ENCODE results near the gene KIAA0513. TPM values are rescaled to one million over a fixed set of nuclear protein-coding genes. Genes with fewer than 3 reads are reported as not detected.

The KIAA0513 gene
- 9.3 TPM for polyA plus RNA-seq (2013, experiment 1 of 2; ENCODE audit: insufficient read length)
- polyA plus RNA-seq (2013, experiment 2 of 2; ENCODE audit: insufficient read length) = 10.1 TPM

- DNase-seq = peak; percentile 93
These were observed at the start of gene KIAA0513 for GRCh38 chr16:85027349-85027957. Gene KIAA0513 (plus strand): TSS chr16:85027795. CDS start chr16:85067072, 39,277 bp downstream.

DNA sequence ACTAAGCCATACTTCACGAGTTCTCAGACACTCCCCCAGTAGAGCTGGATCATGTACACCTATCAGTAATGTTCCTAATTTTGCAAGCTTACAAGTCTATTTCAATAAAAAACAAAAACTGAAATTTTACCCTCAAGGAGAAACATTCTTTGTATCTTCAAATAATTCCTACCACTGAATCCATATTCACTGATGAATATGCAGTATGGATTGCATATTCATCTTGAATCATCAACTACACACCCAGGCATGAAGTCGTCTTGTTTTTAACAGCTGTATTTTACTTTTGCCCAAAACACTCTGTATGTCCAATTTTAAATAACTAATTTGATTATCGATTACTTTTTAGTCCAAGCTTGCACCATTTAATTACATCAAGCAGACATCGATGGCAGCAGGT lies 48.1 kb upstream of the KIAA0513 start:
- DNase-seq = peak; percentile 39

DNA sequence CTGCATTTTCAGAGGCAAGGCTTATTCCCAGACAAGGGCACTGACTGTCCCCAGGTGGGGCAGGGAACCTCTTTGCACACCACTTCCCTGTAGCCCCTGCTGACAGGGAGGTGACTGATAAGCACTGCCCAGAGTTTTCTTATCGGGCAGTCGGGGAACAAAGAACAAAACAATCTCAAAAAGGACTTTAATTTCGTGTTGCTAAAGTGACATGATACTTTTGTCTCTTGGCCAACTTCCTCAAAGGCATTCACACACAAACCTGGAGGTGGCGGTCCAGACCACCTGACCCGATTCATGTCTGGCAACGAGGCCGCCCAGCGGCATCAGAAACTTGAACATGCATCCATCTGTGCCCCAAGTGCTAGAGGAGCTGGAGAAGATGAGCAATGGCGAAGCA lies 45.2 kb upstream of the KIAA0513 start:
- no peak for DNase-seq

- peak; percentile 94 for DNase-seq
These were observed 42.2 kb upstream of the KIAA0513 start for GRCh38 chr16:84985079-84986065.

DNA sequence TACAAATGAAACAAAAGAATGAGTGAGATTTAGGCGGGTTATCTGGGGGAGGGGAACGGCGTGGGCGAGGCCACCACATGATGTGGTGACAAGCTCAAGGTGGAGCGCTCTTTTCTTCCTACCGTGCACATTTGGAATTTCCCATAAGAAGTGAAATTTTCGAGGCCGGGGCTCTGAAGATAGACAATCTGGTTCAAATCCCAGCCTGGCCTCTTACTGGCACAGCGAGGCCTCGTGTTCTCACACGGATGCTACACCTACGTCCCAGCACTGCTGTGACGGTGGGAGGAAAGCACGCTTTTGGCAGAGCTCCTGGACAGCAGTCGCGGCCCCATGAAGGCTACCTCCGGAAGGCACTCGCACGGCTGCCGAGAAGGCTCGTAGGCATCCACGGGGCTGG lies 41.5 kb upstream of the KIAA0513 start:
- DNase-seq = no peak

DNA sequence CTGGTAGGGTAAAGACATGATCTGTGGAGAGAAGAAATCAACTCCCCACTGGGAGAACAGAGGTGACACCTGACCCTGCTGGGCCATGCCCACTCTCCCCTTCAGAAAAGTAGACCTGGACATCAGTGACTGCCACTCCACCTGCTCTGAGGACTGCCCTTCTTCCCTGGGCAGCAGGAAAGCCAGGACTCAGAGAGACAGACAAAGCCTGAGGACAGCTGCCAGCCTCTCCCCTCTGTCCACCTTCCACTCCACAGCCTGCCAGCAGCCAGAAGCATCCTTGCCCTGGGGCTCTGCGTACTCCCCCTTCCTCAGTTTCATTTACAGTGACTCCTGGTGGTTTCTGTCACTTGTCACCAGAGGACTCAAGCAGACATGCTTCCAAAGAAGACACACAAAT lies 40.7 kb upstream of the KIAA0513 start:
- no peak for DNase-seq

- DNase-seq = no peak
These were observed 39.1 kb upstream of the KIAA0513 start for GRCh38 chr16:84988328-84989080.

DNA sequence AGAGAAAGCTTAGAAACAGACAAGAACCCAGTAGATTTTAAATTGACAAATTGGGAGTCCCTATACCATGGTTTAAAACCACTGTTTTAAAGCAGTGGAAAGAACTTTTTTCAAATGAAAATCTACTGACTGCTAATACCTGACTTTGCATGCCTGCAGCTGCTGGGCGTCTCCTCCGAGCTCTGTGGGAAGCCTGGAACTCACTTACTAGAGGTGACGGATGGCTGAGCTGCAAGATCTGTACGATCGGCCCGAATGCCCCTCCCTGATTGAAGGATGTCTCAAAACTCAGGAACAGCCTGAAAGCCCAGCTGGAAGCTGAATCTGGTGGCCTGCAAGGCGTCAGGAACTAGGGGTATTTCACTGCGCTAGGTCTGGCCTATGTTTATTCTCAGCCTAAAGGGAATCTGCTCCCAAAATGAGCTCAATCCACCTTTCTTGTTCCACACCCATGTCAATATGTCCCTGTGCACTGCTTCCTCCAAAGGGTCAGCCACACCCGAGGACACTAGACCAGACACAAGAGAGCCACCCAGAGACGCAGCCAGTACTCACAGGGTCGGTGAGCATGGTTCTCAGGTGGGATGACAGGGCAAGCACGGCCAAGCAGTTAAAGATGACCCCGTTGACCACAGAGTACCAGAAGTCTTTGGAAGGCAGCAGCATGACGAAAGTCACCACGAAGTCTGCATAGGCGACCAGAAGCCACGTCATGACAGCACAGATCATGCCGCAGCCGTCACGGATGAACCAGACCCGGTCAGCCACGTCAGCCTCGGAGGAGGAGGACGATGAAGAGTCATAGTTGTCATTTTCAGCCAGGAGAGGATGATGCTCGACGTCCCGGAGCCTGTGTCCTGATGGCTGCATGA lies 37.6 kb upstream of the KIAA0513 start:
- no peak for DNase-seq

- DNase-seq = no peak
These were observed 36.8 kb upstream of the KIAA0513 start for GRCh38 chr16:84990782-84991181.

- DNase-seq = no peak
These were observed 34.9 kb upstream of the KIAA0513 start for GRCh38 chr16:84992717-84993075.

DNA sequence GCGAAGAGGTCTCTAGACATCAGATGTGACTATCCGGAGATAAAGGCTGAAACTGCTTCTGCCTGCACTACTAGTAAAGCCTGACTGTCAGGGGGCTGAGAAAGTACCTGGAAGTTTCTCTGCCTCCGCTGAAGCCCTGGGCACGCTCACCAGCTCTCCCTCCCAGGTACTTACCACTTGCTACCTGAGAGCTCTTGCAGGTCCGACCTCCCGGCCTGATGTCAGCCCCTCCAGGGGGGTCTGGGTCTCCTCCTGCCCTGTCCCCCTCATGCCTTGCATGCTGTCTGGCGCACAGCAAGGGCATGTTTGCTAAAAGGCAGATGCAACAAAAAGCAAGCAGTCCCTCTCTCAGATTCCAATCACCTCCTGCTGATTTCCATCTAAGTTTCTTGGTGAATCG lies 33.7 kb upstream of the KIAA0513 start:
- no peak for DNase-seq

- no peak for DNase-seq
These were observed 31.9 kb upstream of the KIAA0513 start for GRCh38 chr16:84995663-84996062.

GRCh38 chr16:84996365-84996764 lies 31.2 kb upstream of the KIAA0513 start:
- no peak for DNase-seq

GRCh38 chr16:84999200-84999599 lies 28.4 kb upstream of the KIAA0513 start:
- no peak for DNase-seq

- no peak for DNase-seq
These were observed 27.6 kb upstream of the KIAA0513 start for GRCh38 chr16:84999857-85000480.

- DNase-seq = no peak
These were observed 25.5 kb upstream of the KIAA0513 start for GRCh38 chr16:85002099-85002541.

DNA sequence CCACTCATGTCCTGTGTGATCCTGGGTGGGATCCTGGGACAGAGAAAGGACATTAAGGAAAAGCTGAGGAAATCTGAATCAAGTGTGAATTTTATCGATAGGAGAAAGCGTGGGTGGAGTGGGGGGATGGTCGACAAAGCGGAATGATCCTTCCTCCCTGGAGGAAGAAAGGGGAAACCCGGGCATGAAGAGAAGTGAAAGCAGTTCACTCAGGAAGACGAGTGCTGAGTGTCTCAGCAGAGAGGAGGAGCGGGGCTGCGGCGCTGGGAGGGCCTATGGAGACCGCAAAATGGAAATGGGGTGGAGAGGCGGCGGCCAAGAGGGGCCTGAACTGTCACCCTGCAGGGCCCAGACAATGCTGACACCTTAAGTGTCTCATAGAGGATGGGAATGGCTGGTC lies 25.0 kb upstream of the KIAA0513 start:
- no peak for DNase-seq

GRCh38 chr16:85003076-85003475 lies 24.5 kb upstream of the KIAA0513 start:
- DNase-seq = no peak

GRCh38 chr16:85003725-85004586 lies 23.6 kb upstream of the KIAA0513 start:
- DNase-seq = no peak

GRCh38 chr16:85004587-85005205 lies 22.9 kb upstream of the KIAA0513 start:
- DNase-seq = peak; percentile 94
